ENCODE measurements around the gene RTEL1. TPM values are rescaled to one million over a fixed set of nuclear protein-coding genes. Genes with fewer than 3 reads are reported as not detected.

The RTEL1 gene
- total and polyA plus RNA-seq, 10 donors: 7.3 to 49.8 (median 40.2) TPM

- peak within 1 kb of the TSS; percentile 4 to 82 (median 71) for H3K27ac ChIP-seq
- peak within 1 kb of the TSS; percentile 35 to 78 (median 61) for H3K4me3 ChIP-seq
- DNase-seq: peak; percentile 92
- no peaks in the 10 kb centered on the region for H3K36me3 ChIP-seq
- H3K4me1 ChIP-seq: peaks cover 13 to 58% (median 47%) of the 10 kb centered on the region in 6 donors
- H3K9me3 ChIP-seq: no peaks in the 10 kb centered on the region
- TF ChIP-seq POLR2AphosphoS5 (IDR thresholded peaks at IDR 0.05) (peak; percentile 65 to 84 (median 76)), POLR2A (IDR thresholded peaks at IDR 0.05) (no peak)
- H3K27me3 ChIP-seq (replicated peaks in 1 of 7): peaks cover 0 to 46% (median 13%) of the 10 kb centered on the region in 7 donors
- intact Hi-C loops (cut with DNase I; ENCODE audit: low total_unique reads): loop anchor here (10.0 kb wide), 1 partner anchor 119 kb away; the partner anchor contains the start of gene PTK6
- 1 to 3% (median 1%) methylated on average over 38 to 71 of the region's 73 CpGs for WGBS, 5 donors
Measured at GRCh38 chr20:63653041-63653973, 4.8 kb upstream of the RTEL1 start, which contains the start of gene STMN3. STMN3 (minus strand) TSS chr20:63653424; CDS start chr20:63653345, 79 bp downstream.

- peaks cover 13 to 65% (median 54%) of the 10 kb centered on the region in 6 donors for H3K4me1 ChIP-seq
- no peaks in the 10 kb centered on the region for H3K36me3 ChIP-seq
- TF ChIP-seq POLR2AphosphoS5 (IDR thresholded peaks at IDR 0.05): no peak
- no peak for TF ChIP-seq POLR2A (IDR thresholded peaks at IDR 0.05)
- TF ChIP-seq CTCF (IDR thresholded peaks at IDR 0.05 in 8 of 11, conservative IDR thresholded peaks at IDR 0.05 in 3 of 11): no peak
- H3K4me3 ChIP-seq: peak overlapping the region in 7 of 8 donors; percentile 33 to 78 (median 61)
- no peaks in the 10 kb centered on the region for H3K9me3 ChIP-seq
- 42 to 51% (median 46%) methylated on average over 13 to 15 of the region's 15 CpGs for WGBS, 5 donors
- peak; percentile 61 for DNase-seq
- peak overlapping the region in 6 of 8 donors; percentile 58 to 81 (median 76) for H3K27ac ChIP-seq
- intact Hi-C loops (cut with DNase I; ENCODE audit: low total_unique reads): loop anchor here (10.0 kb wide), 1 partner anchor 119 kb away; the partner anchor contains the start of gene PTK6
- H3K27me3 ChIP-seq (replicated peaks in 1 of 7): peaks cover 0 to 46% (median 13%) of the 10 kb centered on the region in 7 donors
Measured at GRCh38 chr20:63653974-63654668, 4.0 kb upstream of the RTEL1 start.

GRCh38 chr20:63655249-63655648, 2.9 kb upstream of the RTEL1 start:
- DNase-seq: no peak
- Histone ChIP-seq H3K4me1 (peaks cover 16 to 76% (median 62%) of the 10 kb centered on the region in 6 donors), H3K36me3 (peaks cover 0 to 3% (median 0%) of the 10 kb centered on the region in 6 donors), H3K4me3 (no peak overlapping the region), H3K9me3 (no peaks in the 10 kb centered on the region), H3K27me3 (replicated peaks in 1 of 7) (peaks cover 0 to 46% (median 13%) of the 10 kb centered on the region in 7 donors), H3K27ac (no peak overlapping the region)
- WGBS, 5 donors: 72 to 100% (median 94%) methylated on average over 2 to 4 of the region's 4 CpGs
- TF ChIP-seq CTCF (IDR thresholded peaks at IDR 0.05 in 8 of 11, conservative IDR thresholded peaks at IDR 0.05 in 3 of 11): no peak
- TF ChIP-seq POLR2AphosphoS5 (IDR thresholded peaks at IDR 0.05): no peak
- no peak for TF ChIP-seq POLR2A (IDR thresholded peaks at IDR 0.05)
- intact Hi-C loops (cut with DNase I; ENCODE audit: low total_unique reads): loop anchor here (10.0 kb wide), 1 partner anchor 120 kb away; the partner anchor contains the start of gene PTK6

DNA sequence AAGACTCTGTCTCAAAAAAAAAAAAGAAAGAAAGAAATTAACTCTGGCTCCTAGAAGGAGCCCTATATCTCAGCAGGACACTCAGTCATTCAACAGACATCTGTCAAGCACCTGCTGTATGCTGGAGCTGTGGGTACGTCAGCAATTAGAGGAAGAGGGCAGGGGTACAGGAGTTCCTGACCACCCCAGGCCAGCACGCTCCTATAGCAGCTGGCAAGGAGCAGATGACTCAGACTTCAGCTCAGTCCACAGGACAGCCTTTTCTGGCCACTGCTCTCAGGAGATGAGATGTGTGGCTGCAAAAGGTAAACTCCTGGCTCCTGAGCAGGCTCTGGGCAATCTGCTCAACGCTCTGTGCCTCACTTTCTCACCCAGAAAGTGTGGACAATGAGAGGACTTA, 1.7 kb upstream of the RTEL1 start:
- Histone ChIP-seq H3K27me3 (replicated peaks in 1 of 7) (peaks cover 0 to 42% (median 12%) of the 10 kb centered on the region in 7 donors), H3K9me3 (no peaks in the 10 kb centered on the region), H3K27ac (no peak overlapping the region), H3K4me1 (peaks cover 16 to 77% (median 59%) of the 10 kb centered on the region in 6 donors), H3K36me3 (peaks cover 0 to 15% (median 8%) of the 10 kb centered on the region in 6 donors), H3K4me3 (no peak overlapping the region)
- intact Hi-C loops (cut with DNase I; ENCODE audit: low total_unique reads): loop anchor here (10.0 kb wide), 1 partner anchor 122 kb away; the partner anchor contains the start of gene PTK6
- 86 to 96% (median 91%) methylated on average over 3 of the region's 3 CpGs for WGBS, 5 donors
- DNase-seq: no peak
- TF ChIP-seq POLR2AphosphoS5 (IDR thresholded peaks at IDR 0.05) (no peak), CTCF (IDR thresholded peaks at IDR 0.05 in 8 of 11, conservative IDR thresholded peaks at IDR 0.05 in 3 of 11) (no peak), POLR2A (IDR thresholded peaks at IDR 0.05) (no peak)
